ENCODE results near the gene SPOCK2. TPM values are rescaled to one million over a fixed set of nuclear protein-coding genes. Genes with fewer than 3 reads are reported as not detected.
A peak's percentile ranks its signal among the peaks of the same experiment; 100 is the strongest.

Gene SPOCK2
- total and polyA plus RNA-seq, 4 donors, result 24.1 to 103 (median 60.1) TPM

DNA sequence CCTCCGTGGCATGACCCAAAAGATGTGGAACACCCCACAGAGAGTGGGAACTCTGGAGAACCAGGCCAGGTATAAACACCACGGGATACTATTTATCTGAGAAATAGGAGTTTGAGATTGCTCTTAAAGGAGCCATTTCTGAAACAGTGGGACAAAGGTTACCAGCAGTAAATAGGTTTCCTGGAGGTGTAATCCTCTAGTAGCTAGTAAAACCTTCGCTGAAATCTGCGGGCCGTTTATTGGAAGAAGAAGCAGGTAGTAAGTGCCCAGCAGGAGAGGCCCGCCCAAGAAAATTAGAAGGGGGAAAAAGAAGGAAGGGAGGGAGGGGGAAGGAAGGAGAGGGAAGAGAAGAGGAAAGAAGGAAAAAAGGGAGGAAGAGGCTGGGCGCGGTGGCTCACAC is 72.5 kb downstream of the SPOCK2 start:
- Histone ChIP-seq H3K9ac (ENCODE audit: insufficient read depth in 1 of 2, low read length in 2 of 2) (no peak overlapping the region), H3K27ac (ENCODE audit: low read depth in 1 of 2, low read length in 1 of 2) (no peak overlapping the region), H3K36me3 (ENCODE audit: control insufficient read depth in 4 of 4, insufficient read depth in 4 of 4, low read length in 4 of 4) (peaks cover 0 to 5% (median 0%) of the 10 kb centered on the region in 4 donors), H3K4me1 (ENCODE audit: control insufficient read depth in 5 of 5, insufficient read depth in 5 of 5, low read length in 5 of 5) (peaks cover 2 to 34% (median 19%) of the 10 kb centered on the region in 5 donors), H3K4me3 (no peak overlapping the region), H3K27me3 (ENCODE audit: control insufficient read depth in 3 of 3, insufficient read depth in 3 of 3, low read length in 2 of 3) (no peaks in the 10 kb centered on the region), H3K9me3 (ENCODE audit: control insufficient read depth in 4 of 4, insufficient read depth in 3 of 4, low read length in 3 of 4) (no peaks in the 10 kb centered on the region)
- TF ChIP-seq, protein P1, sequence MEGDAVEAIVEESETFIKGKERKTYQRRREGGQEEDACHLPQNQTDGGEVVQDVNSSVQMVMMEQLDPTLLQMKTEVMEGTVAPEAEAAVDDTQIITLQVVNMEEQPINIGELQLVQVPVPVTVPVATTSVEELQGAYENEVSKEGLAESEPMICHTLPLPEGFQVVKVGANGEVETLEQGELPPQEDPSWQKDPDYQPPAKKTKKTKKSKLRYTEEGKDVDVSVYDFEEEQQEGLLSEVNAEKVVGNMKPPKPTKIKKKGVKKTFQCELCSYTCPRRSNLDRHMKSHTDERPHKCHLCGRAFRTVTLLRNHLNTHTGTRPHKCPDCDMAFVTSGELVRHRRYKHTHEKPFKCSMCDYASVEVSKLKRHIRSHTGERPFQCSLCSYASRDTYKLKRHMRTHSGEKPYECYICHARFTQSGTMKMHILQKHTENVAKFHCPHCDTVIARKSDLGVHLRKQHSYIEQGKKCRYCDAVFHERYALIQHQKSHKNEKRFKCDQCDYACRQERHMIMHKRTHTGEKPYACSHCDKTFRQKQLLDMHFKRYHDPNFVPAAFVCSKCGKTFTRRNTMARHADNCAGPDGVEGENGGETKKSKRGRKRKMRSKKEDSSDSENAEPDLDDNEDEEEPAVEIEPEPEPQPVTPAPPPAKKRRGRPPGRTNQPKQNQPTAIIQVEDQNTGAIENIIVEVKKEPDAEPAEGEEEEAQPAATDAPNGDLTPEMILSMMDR (IDR thresholded peaks at IDR 0.05; ENCODE audit: control extremely low read depth, extremely low read depth), result no peak
- DNase-seq (no peak), ATAC-seq (ENCODE audit: insufficient read depth, low FRiP score) (no peak)
- WGBS, 2 donors, result 72 to 83% methylated on average over 8 of the region's 8 CpGs

DNA sequence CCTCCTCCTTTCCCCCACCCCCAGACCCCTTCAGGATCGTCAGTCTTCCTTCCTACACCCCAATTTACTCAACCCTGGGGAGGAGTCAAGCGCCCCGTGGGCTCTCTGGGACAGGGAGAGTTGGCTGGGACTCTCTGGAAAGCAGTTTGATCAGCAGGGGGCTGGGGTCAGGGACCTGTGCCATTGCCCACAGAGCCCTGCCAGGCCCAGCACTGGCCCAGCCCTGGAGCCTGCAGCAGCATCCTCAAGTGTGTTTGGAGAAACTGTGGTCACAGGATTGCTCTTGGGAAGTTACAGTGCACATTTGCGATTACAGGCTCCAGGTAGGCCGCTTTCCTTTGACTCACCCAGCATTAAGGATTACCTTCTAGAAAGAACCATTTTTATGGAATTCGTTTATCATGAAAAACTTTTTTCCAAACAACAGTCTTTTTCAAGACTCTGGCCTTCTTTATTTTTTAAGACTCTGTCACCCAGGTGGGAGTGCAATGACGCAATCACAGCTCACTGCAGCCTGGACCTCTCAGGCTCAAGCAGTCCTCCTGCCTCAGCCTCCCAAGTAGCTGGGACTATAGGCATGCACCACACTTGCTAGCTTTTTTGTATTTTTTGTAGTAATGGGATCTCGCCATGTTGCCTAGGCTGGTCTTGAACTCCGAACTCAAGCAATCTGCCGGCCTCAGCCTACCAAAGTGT is 73.4 kb downstream of the SPOCK2 start:
- no peak overlapping the region for H3K9ac ChIP-seq (ENCODE audit: insufficient read depth in 1 of 2, low read length in 2 of 2)
- DNase-seq (no peak), ATAC-seq (ENCODE audit: insufficient read depth, low FRiP score) (no peak)
- H3K27ac ChIP-seq (ENCODE audit: low read depth in 1 of 2, low read length in 1 of 2), result no peak overlapping the region
- 90 to 92% methylated on average over 10 of the region's 10 CpGs for WGBS, 2 donors
- H3K9me3 ChIP-seq (ENCODE audit: control insufficient read depth in 4 of 4, insufficient read depth in 3 of 4, low read length in 3 of 4), result no peaks in the 10 kb centered on the region
- peaks cover 8 to 38% (median 21%) of the 10 kb centered on the region in 5 donors for H3K4me1 ChIP-seq (ENCODE audit: control insufficient read depth in 5 of 5, insufficient read depth in 5 of 5, low read length in 5 of 5)
- peaks cover 0 to 7% (median 0%) of the 10 kb centered on the region in 4 donors for H3K36me3 ChIP-seq (ENCODE audit: control insufficient read depth in 4 of 4, insufficient read depth in 4 of 4, low read length in 4 of 4)
- no peaks in the 10 kb centered on the region for H3K27me3 ChIP-seq (ENCODE audit: control insufficient read depth in 3 of 3, insufficient read depth in 3 of 3, low read length in 2 of 3)
- H3K4me3 ChIP-seq, result no peak overlapping the region
- TF ChIP-seq, protein P1 (IDR thresholded peaks at IDR 0.05; ENCODE audit: control extremely low read depth, extremely low read depth), result no peak

DNA sequence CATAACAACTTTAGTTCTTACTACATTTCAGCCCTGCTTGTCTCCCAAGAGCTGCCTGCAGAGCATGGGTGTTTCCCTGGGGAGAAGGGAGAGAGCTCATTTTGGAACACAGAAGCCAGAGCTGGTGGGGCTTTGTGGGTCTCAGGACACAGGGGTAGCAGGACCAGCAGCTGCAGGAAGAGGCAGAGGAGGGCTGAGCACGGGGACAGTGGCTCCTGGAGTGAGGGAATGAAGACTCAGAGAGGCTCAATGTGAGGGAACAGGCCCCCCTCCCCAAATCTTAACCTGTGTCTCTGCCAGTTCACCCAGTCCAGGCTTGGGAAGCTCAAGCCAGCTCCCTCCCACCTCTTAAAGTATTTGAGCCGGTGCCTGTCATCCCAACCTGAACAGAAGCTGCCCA is 74.2 kb downstream of the SPOCK2 start:
- Histone ChIP-seq H3K27me3 (ENCODE audit: control insufficient read depth in 3 of 3, insufficient read depth in 3 of 3, low read length in 2 of 3) (no peaks in the 10 kb centered on the region), H3K9me3 (ENCODE audit: control insufficient read depth in 4 of 4, insufficient read depth in 3 of 4, low read length in 3 of 4) (no peaks in the 10 kb centered on the region), H3K4me3 (no peak overlapping the region), H3K27ac (ENCODE audit: low read depth in 1 of 2, low read length in 1 of 2) (peak overlapping the region in 1 of 2 donors; percentile 30), H3K4me1 (ENCODE audit: control insufficient read depth in 5 of 5, insufficient read depth in 5 of 5, low read length in 5 of 5) (peaks cover 14 to 38% (median 22%) of the 10 kb centered on the region in 5 donors), H3K36me3 (ENCODE audit: control insufficient read depth in 4 of 4, insufficient read depth in 4 of 4, low read length in 4 of 4) (peaks cover 0 to 7% (median 0%) of the 10 kb centered on the region in 4 donors), H3K9ac (ENCODE audit: insufficient read depth in 1 of 2, low read length in 2 of 2) (no peak overlapping the region)
- no peak for ATAC-seq (ENCODE audit: insufficient read depth, low FRiP score)
- WGBS, 2 donors, result 50 to 76% methylated on average over 2 of the region's 2 CpGs
- no peak for DNase-seq
- TF ChIP-seq, protein P1 (IDR thresholded peaks at IDR 0.05; ENCODE audit: control extremely low read depth, extremely low read depth), result no peak
